T-helper 2 cell treated with Interferon-gamma antibody and Interleukin-4, amounts not matched to agents 100 ng/mL and 5 ng/mL, for 36 hours (primary cell): Measurements from ENCODE around the gene IFT172. TPM values are rescaled to one million over a fixed set of nuclear protein-coding genes. Genes with fewer than 3 reads are reported as not detected.

Experiments used
- intact Hi-C: fragments of 100-400 bp; cut with micrococcal nuclease; formaldehyde crosslinking; loops from one replicate; pipeline ENCODE4 v1.15.1; 2023
- total RNA-seq: library from RNA; stranded (reverse); gene quantifications from 2 replicates; pipeline ENCODE4 v1.2.3, GENCODE V29; 2022

Gene IFT172
- total RNA-seq, 1 donor from 2014 or later = 9.4 TPM

- intact Hi-C loops = no loop called here
Observed at GRCh38 chr2:27494944-27495554, 5.5 kb upstream of the IFT172 start, which contains the start of gene FNDC4. Gene FNDC4, minus strand, starts transcription at chr2:27495200. Its CDS starts 521 bp downstream, at chr2:27494679.

- intact Hi-C loops = no loop called here
Observed at GRCh38 chr2:27494284-27494943, 4.9 kb upstream of the IFT172 start.

DNA sequence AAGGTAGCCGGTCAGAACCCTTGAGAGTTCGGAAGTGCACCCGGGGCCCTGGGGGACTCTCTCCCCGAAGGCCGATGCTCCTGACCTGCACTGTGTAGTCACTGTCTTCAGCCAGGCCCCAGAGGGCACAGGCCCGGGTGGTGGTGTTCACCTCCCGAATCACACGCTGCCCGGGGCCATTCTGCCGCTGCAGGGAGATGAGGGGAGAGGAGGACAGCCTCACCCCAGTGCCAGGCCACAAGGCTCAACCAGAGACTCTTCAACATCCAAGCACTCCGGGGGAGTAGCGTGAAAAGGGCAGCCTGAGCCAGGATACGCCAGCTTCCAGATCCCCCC lies 4.4 kb upstream of the IFT172 start:
- intact Hi-C loops = no loop called here

GRCh38 chr2:27492557-27492956 lies 3.0 kb upstream of the IFT172 start:
- intact Hi-C loops = no loop called here

DNA sequence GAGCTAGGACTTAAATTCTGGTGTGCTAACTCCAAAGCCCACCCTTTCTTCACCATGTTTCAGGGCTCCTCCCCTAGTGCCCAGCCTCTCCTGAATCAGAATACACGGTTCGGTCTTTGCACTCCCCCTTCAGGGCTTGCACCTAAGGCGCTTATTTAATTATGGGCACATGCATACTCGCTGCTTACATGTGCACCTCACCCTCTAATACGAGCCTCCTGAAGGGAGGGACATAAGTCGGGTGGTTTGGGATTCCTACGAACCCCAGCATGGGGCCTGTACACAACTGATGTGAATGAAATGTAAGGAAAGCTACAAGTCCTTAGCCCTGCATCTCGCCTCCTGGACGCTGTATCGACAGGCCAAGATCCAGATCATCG lies 435 bp downstream of the IFT172 start:
- intact Hi-C loops = loop anchor here (1.0 to 2.0 kb wide), 7 partner anchors 61 to 194 kb away; partner anchors contain the start of genes CCDC121, EIF2B4, GPN1 and GTF3C2

- intact Hi-C loops = no loop called here
Observed at GRCh38 chr2:27485496-27485895, 4.0 kb downstream of the IFT172 start.

DNA sequence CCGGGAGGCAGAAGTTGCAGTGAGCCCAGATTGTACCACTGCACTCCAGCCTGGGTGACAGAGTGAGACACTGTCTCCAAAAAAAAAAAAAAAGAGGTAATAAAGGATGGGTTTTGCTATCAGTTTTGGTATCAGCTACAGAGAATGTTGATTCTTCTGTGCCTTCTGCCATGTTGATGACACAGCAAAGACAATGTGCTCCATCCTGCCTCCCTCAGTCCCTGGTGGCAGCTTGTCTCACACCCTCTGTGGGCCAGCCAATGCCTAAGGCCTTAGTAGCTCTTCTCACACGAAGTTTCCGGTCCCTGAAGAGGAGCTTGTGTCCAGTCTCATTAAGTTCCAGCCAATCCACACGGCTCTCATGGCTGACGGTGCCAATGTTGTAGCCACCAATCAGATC lies 17.6 kb downstream of the IFT172 start:
- intact Hi-C loops = no loop called here

GRCh38 chr2:27464443-27464842 lies 25.1 kb downstream of the IFT172 start:
- intact Hi-C loops = no loop called here

DNA sequence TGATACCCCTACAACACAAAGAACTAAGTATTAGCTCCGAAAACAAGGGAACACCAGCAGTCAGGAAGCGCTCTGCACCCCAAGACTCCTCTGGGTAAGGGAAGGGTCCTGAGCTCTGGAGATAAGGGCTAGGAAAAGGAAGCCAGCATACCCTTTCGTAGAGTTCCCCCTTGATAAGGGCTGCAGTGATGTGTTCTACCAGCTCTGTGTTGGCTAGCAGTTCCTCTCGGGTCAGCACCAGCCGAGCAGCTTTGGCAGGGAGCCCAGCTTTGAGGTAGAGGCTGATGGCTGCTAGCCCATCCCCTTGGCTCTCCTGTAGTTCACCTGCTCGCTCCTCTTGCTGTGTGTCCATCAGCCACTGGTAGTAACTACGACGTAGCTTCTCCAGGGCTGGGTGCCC lies 28.4 kb downstream of the IFT172 start:
- intact Hi-C loops = no loop called here

DNA sequence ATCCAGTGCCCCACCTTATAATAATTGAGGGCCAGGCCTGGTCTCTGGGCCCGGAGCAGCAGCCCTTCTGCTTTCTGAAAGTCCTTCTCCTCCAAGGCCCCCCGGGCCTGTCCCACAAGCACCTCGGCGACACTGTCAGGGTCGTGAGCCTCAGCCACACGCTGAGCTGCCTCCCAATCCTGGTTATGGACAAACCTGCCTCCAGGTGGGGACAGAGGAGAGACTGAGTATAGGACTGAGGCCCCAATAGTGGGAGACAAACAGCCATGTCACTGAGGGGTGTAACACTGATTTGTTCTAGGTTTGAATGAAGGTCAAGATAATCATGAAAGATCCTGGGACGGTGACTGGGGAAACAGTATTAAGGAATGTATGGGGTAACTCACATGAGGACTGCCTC lies 35.6 kb downstream of the IFT172 start:
- intact Hi-C loops = no loop called here

DNA sequence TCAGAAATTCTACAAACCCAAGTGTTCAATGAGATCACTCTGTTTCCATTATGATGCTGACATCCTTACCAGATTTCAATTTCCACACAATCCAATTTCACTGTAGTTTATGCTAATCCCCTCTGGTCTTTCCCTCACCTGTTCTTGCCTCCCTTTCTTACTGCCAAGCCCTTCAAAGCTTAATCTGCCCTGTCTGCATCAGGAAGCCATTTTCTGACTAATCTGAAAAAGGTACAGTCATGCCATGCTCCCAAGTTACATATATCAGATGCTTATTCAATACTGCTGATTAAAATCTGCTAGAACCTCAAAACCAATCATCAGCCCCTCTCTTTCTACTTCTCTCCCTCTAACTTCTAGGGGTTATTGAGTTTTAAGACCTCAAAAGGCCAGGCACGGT lies 38.4 kb downstream of the IFT172 start:
- intact Hi-C loops = no loop called here

GRCh38 chr2:27448381-27448780 lies 41.2 kb downstream of the IFT172 start:
- intact Hi-C loops = no loop called here

DNA sequence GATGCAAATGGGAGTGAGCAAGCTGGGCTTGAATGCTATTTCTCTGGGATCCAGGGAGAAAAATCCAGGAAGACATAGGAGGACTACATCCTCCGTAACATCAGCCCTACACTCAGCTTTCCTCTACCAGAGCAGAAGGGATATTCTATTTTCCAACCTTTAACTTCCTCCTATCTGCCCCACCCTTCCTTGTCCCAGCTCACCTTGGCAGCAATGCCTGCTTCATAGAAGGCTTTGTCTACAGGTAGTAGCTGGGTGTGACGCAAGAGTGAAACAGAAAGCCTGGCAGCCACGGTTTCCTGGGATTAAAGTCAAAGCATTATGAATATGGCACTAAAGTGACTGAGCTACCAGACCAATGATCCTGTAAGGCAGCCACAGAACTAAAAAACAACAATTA lies 43.5 kb downstream of the IFT172 start:
- intact Hi-C loops = no loop called here

DNA sequence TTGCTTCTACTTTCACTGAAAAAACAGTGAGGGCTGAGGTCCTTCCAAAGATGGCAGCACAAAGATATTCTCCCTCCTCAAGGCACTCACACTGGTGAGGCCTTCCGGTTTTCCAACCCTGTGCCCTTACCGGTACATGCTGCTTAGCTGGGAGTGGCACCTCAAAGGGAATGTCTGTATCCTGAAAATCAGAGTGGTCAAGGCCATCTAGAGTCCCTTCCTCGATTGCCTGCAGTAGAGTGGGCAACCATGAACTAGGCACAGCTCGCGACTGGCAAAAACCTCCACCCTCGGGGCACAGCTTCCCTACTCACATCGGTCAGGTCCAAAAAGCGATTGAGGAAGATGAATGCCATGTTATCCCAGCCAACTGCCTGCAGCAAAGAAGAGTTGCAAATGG lies 43.9 kb downstream of the IFT172 start:
- intact Hi-C loops = no loop called here

GRCh38 chr2:27445155-27445554 lies 44.4 kb downstream of the IFT172 start:
- intact Hi-C loops = no loop called here

DNA sequence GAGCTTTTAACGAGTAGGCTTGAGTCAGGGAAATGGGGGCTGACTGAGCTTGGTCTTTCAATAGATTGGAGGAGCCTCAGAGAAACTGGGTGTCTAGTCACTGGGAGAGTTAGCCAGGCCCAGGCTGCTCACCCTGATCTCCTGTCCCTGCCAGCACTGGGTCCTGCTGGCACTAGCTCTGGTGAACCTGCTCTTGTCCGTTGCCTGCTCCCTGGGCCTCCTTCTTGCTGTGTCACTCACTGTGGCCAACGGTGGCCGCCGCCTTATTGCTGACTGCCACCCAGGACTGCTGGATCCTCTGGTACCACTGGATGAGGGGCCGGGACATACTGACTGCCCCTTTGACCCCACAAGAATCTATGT lies 46.6 kb downstream of the IFT172 start:
- intact Hi-C loops = no loop called here

DNA sequence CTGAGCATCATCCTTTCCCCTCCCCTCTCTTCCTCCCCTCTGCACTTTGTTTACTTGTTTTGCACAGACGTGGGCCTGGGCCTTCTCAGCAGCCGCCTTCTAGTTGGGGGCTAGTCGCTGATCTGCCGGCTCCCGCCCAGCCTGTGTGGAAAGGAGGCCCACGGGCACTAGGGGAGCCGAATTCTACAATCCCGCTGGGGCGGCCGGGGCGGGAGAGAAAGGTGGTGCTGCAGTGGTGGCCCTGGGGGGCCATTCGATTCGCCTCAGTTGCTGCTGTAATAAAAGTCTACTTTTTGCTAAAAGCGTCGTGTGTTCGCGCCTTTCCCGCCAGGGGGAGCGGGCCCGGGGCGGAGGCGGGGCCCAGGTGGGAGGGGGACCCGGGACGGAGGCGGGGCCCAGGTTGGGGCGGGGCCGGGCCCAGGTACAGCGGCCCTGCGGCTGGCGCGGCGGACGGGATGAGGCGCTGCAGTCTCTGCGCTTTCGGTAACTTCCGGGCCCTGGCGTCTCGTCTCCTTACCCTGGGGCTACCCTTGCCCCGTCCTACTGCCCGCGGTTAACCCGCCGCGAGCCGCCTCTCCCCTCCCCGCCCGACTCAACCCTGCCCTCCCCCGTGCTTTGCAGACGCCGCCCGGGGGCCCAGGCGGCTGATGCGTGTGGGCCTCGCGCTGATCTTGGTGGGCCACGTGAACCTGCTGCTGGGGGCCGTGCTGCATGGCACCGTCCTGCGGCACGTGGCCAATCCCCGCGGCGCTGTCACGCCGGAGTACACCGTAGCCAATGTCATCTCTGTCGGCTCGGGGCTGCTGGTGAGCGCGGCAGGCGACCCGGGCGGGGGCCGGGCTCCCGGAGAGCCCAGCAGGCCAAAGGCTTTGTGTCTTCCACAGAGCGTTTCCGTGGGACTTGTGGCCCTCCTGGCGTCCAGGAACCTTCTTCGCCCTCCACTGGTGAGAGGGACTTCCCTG lies 47.3 kb downstream of the IFT172 start, which contains the start of gene KRTCAP3:
KRTCAP3 (plus strand) TSS at position 424 of the 962 bp plus-strand sequence; CDS start at position 456, 32 bp downstream.
- intact Hi-C loops = no loop called here

- intact Hi-C loops = no loop called here
Observed at GRCh38 chr2:27441226-27441926, 48.2 kb downstream of the IFT172 start.

DNA sequence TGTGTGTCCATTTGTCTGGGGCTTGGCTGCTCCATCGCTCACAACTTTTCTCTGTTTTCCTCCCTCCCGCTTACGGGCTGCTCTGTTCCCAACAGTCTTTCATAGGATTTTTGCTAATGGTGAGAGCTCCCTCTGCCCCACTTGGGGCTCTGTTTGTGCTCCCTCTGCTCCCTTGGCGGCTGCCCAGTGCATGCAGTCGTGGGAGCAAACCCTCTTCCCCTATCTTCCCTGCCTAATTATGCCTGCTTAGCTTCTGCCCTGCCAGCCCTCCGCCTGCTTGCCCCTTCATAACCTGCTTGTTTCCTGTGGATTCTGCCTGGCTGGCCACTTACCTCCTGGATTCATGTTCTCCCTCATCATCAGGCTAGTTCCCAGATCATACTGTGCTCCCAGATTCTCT lies 53.9 kb downstream of the IFT172 start:
- intact Hi-C loops = no loop called here

DNA sequence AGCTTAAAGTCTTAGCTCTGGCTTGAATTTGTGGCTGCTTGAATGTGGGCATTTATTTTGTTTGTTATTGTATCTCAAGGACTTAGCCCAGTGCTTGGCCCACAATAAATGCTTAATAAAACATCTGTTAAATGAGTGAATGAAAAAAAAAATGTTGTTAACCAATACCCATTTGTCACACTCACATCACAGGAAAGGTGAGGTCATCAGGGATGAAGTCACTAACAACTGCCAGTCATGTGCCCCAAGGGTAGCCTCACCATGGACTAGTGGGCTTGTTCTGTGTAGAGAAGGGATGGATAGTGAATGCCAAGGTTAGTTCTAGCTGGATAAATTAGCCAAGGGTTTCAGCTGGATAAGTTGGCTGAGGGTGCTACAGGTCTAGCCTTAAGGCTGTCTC lies 58.1 kb downstream of the IFT172 start:
- intact Hi-C loops = no loop called here

GRCh38 chr2:27428978-27429541 lies 60.5 kb downstream of the IFT172 start:
- intact Hi-C loops = loop anchor here (1.0 to 2.0 kb wide), 6 partner anchors 20 to 200 kb away; partner anchors contain the start of genes CCDC121, EIF2B4, GPN1 and GTF3C2
